ENCODE results near the gene ASIC2. TPM values are rescaled to one million over a fixed set of nuclear protein-coding genes. Genes with fewer than 3 reads are reported as not detected.

The ASIC2 gene
- total RNA-seq, 1 experiment from 2014 or later: 0.74 TPM

DNA sequence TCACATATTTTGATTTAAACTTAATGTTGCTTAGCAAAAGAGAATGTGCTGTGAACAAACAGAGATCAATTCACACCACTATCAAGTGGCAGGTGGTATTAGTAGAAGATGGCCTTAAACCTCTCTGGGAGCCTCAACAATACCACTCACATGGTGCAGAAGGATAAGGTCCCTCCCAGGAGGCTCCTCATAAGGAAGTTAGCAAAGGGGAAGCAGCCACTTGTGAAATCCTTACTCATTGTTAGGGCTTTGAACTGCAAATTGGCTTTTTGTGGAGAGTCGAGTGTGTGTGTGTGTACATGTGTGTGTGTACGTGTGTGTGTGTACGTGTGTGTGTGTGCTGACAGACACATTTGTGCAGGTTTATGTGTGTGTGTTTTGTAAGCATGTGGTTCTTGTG, 48.9 kb upstream of the ASIC2 start:
- peaks cover 9% of the 10 kb centered on the region; the same call in 1 of the 2 replicates for H3K4me1 ChIP-seq (ENCODE audit: insufficient read depth, low read length)
- H2AFZ ChIP-seq (ENCODE audit: low read length): no peak overlapping the region
- no peak overlapping the region for H3K14ac ChIP-seq (ENCODE audit: insufficient read depth, low read length)
- Mint-ChIP-seq H3K27ac (no peak overlapping the region), H3K4me1 (peaks cover 7 to 9% of the 10 kb centered on the region in 2 experiments), H3K27me3 (ENCODE audit: low read depth) (peaks cover 44% of the 10 kb centered on the region), H3K4me3 (no peak overlapping the region), H3K9me3 (no peaks in the 10 kb centered on the region), H3K36me3 (ENCODE audit: insufficient read depth in 1 of 3, low read depth in 3 of 3) (no peaks in the 10 kb centered on the region; a peak in 1 of 7 replicates)
- no CpG with 5 or more reads among the region's 3 CpGs for WGBS (ENCODE audit: extremely low coverage, insufficient read length, low lambda C conversion rate)
- H2BK20ac ChIP-seq (ENCODE audit: low read depth, low read length, poor library complexity, severe bottlenecking): no peak overlapping the region
- no peak overlapping the region for H2BK120ac ChIP-seq (ENCODE audit: low read depth, low read length, poor library complexity, severe bottlenecking)
- H3K23ac ChIP-seq (ENCODE audit: insufficient read length, low read depth, low read length): no peak overlapping the region
- no peak overlapping the region for H4K5ac ChIP-seq (ENCODE audit: insufficient read length, low read depth, low read length)
- H4K8ac ChIP-seq (replicated peaks; ENCODE audit: insufficient read length, low read depth, low read length): no peak overlapping the region
- no peak for DNase-seq
- H3K9me3 ChIP-seq (ENCODE audit: control insufficient read depth, low read depth, low read length): no peaks in the 10 kb centered on the region
- no peak overlapping the region for H2BK12ac ChIP-seq (ENCODE audit: insufficient read length, low read depth, low read length)
- no peak overlapping the region for H3K9ac ChIP-seq (ENCODE audit: extremely low read depth, insufficient read length, low read length)
- peaks cover 2% of the 10 kb centered on the region; the same call in 1 of the 2 replicates for H3K27me3 ChIP-seq (ENCODE audit: insufficient read depth, low read length)
- H4K20me1 ChIP-seq (ENCODE audit: control insufficient read depth, insufficient read depth, insufficient read length): no peaks in the 10 kb centered on the region
- no peak overlapping the region for H2BK5ac ChIP-seq (ENCODE audit: insufficient read length, low read length)
- H3K4ac ChIP-seq (ENCODE audit: low read depth, low read length): no peak overlapping the region
- no peak overlapping the region for H3T11ph ChIP-seq (ENCODE audit: low read length)
- H2AK5ac ChIP-seq (ENCODE audit: insufficient read length, low read length): no peak overlapping the region
- H3K23me2 ChIP-seq (ENCODE audit: insufficient read length, low read depth, low read length, poor library complexity, severe bottlenecking): no peaks in the 10 kb centered on the region
- H2BK15ac ChIP-seq (ENCODE audit: low read depth, low read length): no peak overlapping the region
- H3K79me1 ChIP-seq (ENCODE audit: insufficient read depth, low read depth, low read length, poor library complexity, severe bottlenecking): no peaks in the 10 kb centered on the region
- no peak overlapping the region for H3K18ac ChIP-seq (ENCODE audit: insufficient read length, low read depth, low read length)
- TF ChIP-seq, protein P1, sequence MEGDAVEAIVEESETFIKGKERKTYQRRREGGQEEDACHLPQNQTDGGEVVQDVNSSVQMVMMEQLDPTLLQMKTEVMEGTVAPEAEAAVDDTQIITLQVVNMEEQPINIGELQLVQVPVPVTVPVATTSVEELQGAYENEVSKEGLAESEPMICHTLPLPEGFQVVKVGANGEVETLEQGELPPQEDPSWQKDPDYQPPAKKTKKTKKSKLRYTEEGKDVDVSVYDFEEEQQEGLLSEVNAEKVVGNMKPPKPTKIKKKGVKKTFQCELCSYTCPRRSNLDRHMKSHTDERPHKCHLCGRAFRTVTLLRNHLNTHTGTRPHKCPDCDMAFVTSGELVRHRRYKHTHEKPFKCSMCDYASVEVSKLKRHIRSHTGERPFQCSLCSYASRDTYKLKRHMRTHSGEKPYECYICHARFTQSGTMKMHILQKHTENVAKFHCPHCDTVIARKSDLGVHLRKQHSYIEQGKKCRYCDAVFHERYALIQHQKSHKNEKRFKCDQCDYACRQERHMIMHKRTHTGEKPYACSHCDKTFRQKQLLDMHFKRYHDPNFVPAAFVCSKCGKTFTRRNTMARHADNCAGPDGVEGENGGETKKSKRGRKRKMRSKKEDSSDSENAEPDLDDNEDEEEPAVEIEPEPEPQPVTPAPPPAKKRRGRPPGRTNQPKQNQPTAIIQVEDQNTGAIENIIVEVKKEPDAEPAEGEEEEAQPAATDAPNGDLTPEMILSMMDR (conservative IDR thresholded peaks at IDR 0.05): no peak
- no peak overlapping the region for H4K91ac ChIP-seq (ENCODE audit: insufficient read length, low read depth, low read length)
- H3K79me2 ChIP-seq (ENCODE audit: insufficient read depth, low read length): no peaks in the 10 kb centered on the region
- H3K4me2 ChIP-seq (ENCODE audit: insufficient read depth, insufficient read length, low read length): no peak overlapping the region
- no peak overlapping the region for H3K56ac ChIP-seq (ENCODE audit: insufficient read length, low read depth, low read length)
- no peak overlapping the region for H3K27ac ChIP-seq (ENCODE audit: insufficient read length, low read depth, low read length)

All from H9 (cell line).